T-helper 2 cell (primary cell): ENCODE data around the gene NR5A2.
A peak's percentile ranks its signal among the peaks of the same experiment; 100 is the strongest.

Source experiments
- DNase-seq, 5 experiments: peaks; one replicate each; pipeline versions ENCODE4 v3.0.0 to v3.0.0-alpha.2; 2012 to 2022
- total RNA-seq, 2 donors: gene quantifications; one replicate each; lab custom pipeline; 2026; lab: John Stamatoyannopoulos, UW

The NR5A2 gene
- 0 reads per million in 2 donors for total RNA-seq

GRCh38 chr1:200027264-200027823, at the start of gene NR5A2:
Gene NR5A2 (plus strand): TSS chr1:200027710. CDS start chr1:200027848, 138 bp downstream.
- DNase-seq = no peak

GRCh38 chr1:199978408-199978940, 49.0 kb upstream of the NR5A2 start:
- no peak for DNase-seq

- no peak for DNase-seq
Observed at GRCh38 chr1:199979071-199979470, 48.4 kb upstream of the NR5A2 start.

- DNase-seq = no peak
Observed at GRCh38 chr1:199981584-199981983, 45.9 kb upstream of the NR5A2 start.

GRCh38 chr1:199982606-199983005, 44.9 kb upstream of the NR5A2 start:
- no peak for DNase-seq

GRCh38 chr1:199983531-199983930, 44.0 kb upstream of the NR5A2 start:
- DNase-seq = no peak

- DNase-seq = no peak
Observed at GRCh38 chr1:199995096-199995685, 32.3 kb upstream of the NR5A2 start.

GRCh38 chr1:200005165-200005564, 22.3 kb upstream of the NR5A2 start:
- DNase-seq = no peak

- DNase-seq = no peak
Observed at GRCh38 chr1:200006711-200007110, 20.8 kb upstream of the NR5A2 start.

- DNase-seq = no peak
Observed at GRCh38 chr1:200015811-200016210, 11.7 kb upstream of the NR5A2 start.

GRCh38 chr1:200021577-200022238, 5.8 kb upstream of the NR5A2 start:
- DNase-seq = no peak

- no peak for DNase-seq
Observed at GRCh38 chr1:200022239-200022804, 5.2 kb upstream of the NR5A2 start.

GRCh38 chr1:200028586-200029034, 1.1 kb downstream of the NR5A2 start:
- DNase-seq = no peak

- DNase-seq = peak in 1 of 5 experiments; percentile 38
Observed at GRCh38 chr1:200029035-200029821, 1.7 kb downstream of the NR5A2 start.

GRCh38 chr1:200029822-200030152, 2.3 kb downstream of the NR5A2 start:
- DNase-seq = no peak

GRCh38 chr1:200030791-200031190, 3.3 kb downstream of the NR5A2 start:
- DNase-seq = no peak

- no peak for DNase-seq
Observed at GRCh38 chr1:200033511-200034261, 6.2 kb downstream of the NR5A2 start.

GRCh38 chr1:200034262-200034557, 6.7 kb downstream of the NR5A2 start:
- no peak for DNase-seq

GRCh38 chr1:200034761-200035396, 7.4 kb downstream of the NR5A2 start:
- DNase-seq = no peak

- no peak for DNase-seq
Observed at GRCh38 chr1:200035397-200035955, 8.0 kb downstream of the NR5A2 start.

- no peak for DNase-seq
Observed at GRCh38 chr1:200035956-200036618, 8.6 kb downstream of the NR5A2 start.
